Prostate gland (tissue), 2 donors: ENCODE measurements around the gene CFAP126.
"Not testable (repeated sequence)": the region's sequence is repeated elsewhere in the genome, so short reads cannot be mapped to it uniquely, and the experiment has no call there.

Experiments used
- POLR2A ChIP-seq: fragments of 450-650 bp; IDR thresholded peaks from one replicate; pipeline ENCODE4 v1.6.1; 2016; ENCODE audit warnings: antibody characterized with exemption, mild to moderate bottlenecking
- POLR2AphosphoS5 ChIP-seq: sonication (generic); formaldehyde crosslinking; IDR thresholded peaks from one replicate; pipeline ENCODE4 v1.6.1; 2017; ENCODE audit warnings: antibody characterized with exemption
- TF ChIP-seq, protein P1 (sequence below), 4 experiments: fragments of 200-600 bp in 2 of 4; fragments of 450-650 bp in 2 of 4; sonication (generic) in 2 of 4; IDR thresholded peaks; 1 replicate in 3 of 4; 2 replicates in 1 of 4; pipeline ENCODE4 v1.5.1; 2016 to 2019; ENCODE audit warnings: antibody characterized with exemption in 4 of 4, mild to moderate bottlenecking in 2 of 4, moderate library complexity in 2 of 4

- TF ChIP-seq POLR2AphosphoS5, POLR2A: not testable (repeated sequence)
- TF ChIP-seq, protein P1, sequence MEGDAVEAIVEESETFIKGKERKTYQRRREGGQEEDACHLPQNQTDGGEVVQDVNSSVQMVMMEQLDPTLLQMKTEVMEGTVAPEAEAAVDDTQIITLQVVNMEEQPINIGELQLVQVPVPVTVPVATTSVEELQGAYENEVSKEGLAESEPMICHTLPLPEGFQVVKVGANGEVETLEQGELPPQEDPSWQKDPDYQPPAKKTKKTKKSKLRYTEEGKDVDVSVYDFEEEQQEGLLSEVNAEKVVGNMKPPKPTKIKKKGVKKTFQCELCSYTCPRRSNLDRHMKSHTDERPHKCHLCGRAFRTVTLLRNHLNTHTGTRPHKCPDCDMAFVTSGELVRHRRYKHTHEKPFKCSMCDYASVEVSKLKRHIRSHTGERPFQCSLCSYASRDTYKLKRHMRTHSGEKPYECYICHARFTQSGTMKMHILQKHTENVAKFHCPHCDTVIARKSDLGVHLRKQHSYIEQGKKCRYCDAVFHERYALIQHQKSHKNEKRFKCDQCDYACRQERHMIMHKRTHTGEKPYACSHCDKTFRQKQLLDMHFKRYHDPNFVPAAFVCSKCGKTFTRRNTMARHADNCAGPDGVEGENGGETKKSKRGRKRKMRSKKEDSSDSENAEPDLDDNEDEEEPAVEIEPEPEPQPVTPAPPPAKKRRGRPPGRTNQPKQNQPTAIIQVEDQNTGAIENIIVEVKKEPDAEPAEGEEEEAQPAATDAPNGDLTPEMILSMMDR (IDR thresholded peaks at IDR 0.05): not testable (repeated sequence)
These were observed 42.4 kb upstream of the CFAP126 start for GRCh38 chr1:161409848-161410635.
